Measurements from ENCODE around the gene PAWR.

- TF ChIP-seq POLR2A (IDR thresholded peaks at IDR 0.05) (no peak), CTCF (IDR thresholded peaks at IDR 0.05) (no peak)
These were observed 5.7 kb downstream of the PAWR start for GRCh38 chr12:79685068-79685467.
